ENCODE measurements around the gene PKNOX2.
"Not testable (repeated sequence)": the region's sequence is repeated elsewhere in the genome, so short reads cannot be mapped to it uniquely, and the experiment has no call there.

The PKNOX2 gene

GRCh38 chr11:125202362-125202880, 37.9 kb downstream of the PKNOX2 start:
- no peak for DNase-seq (ENCODE audit: low spot score)

- no peak for DNase-seq (ENCODE audit: low spot score)
Observed at GRCh38 chr11:125202977-125203376, 38.4 kb downstream of the PKNOX2 start.

DNA sequence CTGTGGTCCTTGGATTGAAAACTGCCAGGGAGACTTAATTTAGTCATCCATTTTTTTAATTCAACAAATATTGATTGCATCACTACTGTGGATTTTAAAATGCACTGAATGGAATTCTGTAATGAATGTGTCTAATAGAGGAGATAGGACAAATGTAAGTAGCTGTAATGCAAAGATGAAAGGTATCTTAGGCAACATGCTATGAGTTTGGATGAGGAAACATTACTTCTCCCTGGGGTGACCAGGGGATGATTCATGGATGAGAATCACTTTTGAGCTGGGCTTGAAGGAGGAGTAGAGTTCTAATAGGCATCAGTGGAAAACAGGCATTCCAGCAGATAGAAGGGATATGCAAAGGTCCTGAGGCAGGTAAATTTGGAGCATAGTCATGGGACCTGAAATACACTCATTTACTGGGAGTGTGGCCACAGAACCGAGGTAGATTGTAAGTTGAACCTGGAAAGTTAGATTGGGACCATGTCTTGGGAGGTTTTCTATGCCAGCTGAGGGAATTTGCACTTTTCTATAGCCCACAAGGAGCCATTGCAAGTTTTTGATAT, 43.4 kb downstream of the PKNOX2 start:
- no peak for DNase-seq (ENCODE audit: low spot score)

DNA sequence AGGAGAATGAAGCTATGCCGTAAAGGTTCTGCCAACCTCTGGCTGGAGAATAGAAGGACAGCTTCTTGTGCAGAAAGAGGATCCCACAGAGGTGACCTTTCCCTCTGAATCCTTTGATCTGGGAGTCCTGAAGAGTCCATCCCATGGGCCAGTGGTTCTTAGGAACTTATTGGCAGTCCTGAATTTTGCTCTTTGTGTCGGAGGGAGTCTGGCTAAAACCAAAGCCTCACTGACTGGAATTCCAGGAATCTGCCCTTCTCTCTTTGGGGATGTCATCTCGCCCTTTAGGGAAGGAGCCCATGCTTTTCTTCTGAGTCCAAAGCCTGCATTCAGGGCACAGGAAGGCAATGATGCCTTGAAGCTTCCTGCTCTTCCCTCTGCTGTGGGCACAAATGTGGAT, 45.5 kb downstream of the PKNOX2 start:
- no peak for DNase-seq (ENCODE audit: low spot score)

DNA sequence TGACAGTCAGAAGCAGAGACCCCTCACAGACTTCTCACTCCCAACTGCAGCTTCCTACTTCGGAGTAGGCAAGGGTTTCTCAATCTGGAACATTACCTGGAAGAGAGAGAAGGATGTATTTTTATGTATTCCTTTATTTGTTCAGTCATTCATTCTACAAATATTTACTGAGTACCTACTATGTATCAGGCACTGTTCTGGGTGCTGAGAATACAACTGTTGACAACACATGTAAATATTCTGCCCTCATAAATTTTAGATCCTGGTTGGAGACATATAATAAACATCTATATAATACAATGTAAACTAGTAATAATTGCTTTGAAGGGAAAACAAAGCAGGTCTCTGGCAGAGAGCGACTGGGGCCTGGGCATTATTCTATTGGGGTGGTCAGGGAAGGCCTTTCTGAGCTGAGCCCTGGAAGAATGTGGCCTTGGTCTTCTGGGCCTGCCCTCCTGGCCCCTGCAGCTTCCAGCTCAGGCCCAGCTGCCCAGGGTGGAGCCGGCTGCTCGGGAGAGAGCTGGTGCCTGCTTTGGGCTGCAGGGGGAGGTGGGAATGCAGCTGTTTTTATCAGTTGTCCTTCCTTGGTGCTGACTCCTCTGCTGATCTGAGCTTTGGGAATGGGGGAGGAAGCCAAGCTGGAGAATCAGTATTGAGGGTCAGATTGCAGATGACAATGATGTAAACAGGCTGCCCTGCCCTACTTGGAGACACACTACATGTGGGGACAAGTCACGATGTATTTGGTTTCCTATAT, 46.8 kb downstream of the PKNOX2 start:
- no peak for DNase-seq (ENCODE audit: low spot score)

- DNase-seq (ENCODE audit: low spot score), result no peak
Observed at GRCh38 chr11:125211948-125212340, 47.4 kb downstream of the PKNOX2 start.

GRCh38 chr11:125214601-125215565, 50.3 kb downstream of the PKNOX2 start:
- no peak for DNase-seq (ENCODE audit: low spot score)

- no peak for DNase-seq (ENCODE audit: low spot score)
Observed at GRCh38 chr11:125215976-125216375, 51.4 kb downstream of the PKNOX2 start.

- DNase-seq (ENCODE audit: low spot score), result no peak
Observed at GRCh38 chr11:125218336-125218735, 53.8 kb downstream of the PKNOX2 start.

- no peak for DNase-seq (ENCODE audit: low spot score)
Observed at GRCh38 chr11:125221461-125221860, 56.9 kb downstream of the PKNOX2 start.

- no peak for DNase-seq (ENCODE audit: low spot score)
Observed at GRCh38 chr11:125222494-125222893, 57.9 kb downstream of the PKNOX2 start.

GRCh38 chr11:125223161-125223560, 58.6 kb downstream of the PKNOX2 start:
- DNase-seq (ENCODE audit: low spot score), result not testable (repeated sequence)

- DNase-seq (ENCODE audit: low spot score), result no peak
Observed at GRCh38 chr11:125223901-125224361, 59.4 kb downstream of the PKNOX2 start.

DNA sequence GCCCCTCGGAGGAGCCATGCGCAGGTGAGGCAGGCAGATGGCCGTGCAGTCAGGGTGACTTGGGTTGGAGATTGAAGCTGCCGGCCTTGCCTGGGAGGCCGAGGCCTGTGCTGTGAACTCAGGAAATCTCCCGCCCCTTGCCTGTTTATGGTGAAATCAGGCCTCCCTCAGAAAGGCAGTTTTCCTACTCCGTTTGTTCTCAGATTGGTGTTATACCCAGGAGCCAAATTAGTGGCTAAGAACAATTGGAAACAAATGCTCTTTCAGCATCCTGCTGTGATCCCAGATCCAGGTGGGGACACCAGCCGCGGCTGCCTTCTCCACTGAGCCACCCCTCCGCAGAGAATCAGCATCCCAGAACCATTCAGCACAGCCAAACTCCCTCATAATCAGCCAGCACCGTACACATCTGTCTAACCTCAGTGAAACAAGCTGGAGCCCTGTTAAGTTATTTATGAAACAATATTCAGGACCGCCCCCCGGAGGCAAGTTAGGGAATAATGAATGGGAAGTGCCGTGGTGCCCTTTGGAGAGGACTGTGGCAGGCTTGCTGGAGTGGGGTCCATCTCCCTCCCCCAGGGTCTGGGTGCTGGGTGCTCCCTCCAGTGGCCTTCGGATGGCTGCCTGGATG, 60.0 kb downstream of the PKNOX2 start:
- no peak for DNase-seq (ENCODE audit: low spot score)

- no peak for DNase-seq (ENCODE audit: low spot score)
Observed at GRCh38 chr11:125225401-125225800, 60.9 kb downstream of the PKNOX2 start.

- DNase-seq (ENCODE audit: low spot score), result no peak
Observed at GRCh38 chr11:125226031-125226430, 61.5 kb downstream of the PKNOX2 start.

DNA sequence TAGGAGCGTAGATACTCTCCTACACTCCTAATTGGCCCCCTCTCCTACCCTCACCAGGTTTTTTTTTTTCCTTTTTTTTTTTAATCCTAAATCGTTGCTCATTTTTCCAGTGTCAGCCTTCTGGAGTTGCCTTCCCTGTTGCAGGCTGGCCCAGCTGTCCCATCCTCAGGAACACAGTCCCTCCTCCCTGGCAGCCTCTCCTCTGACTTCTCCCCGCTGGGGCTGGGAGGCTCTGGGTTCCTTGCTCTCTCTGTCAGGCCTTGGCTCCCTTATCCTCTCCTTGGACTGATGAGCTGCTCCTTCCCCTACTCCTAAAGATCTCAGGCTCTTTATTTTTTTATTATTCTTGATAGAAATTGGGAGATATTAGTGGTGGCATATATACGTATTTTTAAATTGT, 62.2 kb downstream of the PKNOX2 start:
- no peak for DNase-seq (ENCODE audit: low spot score)

GRCh38 chr11:125227151-125227550, 62.6 kb downstream of the PKNOX2 start:
- DNase-seq (ENCODE audit: low spot score), result no peak

DNA sequence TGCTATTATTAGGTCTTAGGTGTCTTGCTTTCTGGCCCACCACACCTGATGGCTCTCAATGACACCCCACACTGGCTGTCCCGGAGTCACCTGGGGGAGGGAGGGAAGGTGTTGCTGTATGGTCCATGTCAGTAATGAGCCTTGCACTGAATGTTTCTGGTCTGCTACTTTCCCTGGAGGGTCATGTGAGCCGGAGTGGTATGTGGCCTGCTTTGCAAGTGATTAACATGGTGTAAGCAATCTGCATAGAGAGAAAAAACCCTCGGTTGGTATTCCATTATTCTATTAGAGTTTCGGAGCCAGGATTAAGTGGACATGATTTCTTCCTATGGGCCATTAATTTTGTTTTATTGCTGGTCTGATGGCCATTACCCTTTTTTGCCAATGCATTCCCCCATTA, 63.9 kb downstream of the PKNOX2 start:
- no peak for DNase-seq (ENCODE audit: low spot score)

GRCh38 chr11:125228993-125229392, 64.4 kb downstream of the PKNOX2 start:
- no peak for DNase-seq (ENCODE audit: low spot score)

- no peak for DNase-seq (ENCODE audit: low spot score)
Observed at GRCh38 chr11:125229916-125230315, 65.4 kb downstream of the PKNOX2 start.

GRCh38 chr11:125233116-125233515, 68.6 kb downstream of the PKNOX2 start:
- no peak for DNase-seq (ENCODE audit: low spot score)
